Lower leg skin (tissue), 3 donors: Measurements from ENCODE around the gene ARHGAP9.
"Not testable (repeated sequence)": the region's sequence is repeated elsewhere in the genome, so short reads cannot be mapped to it uniquely, and the experiment has no call there.

Experiments used
- CTCF ChIP-seq, 3 donors: fragments of 450-650 bp; IDR thresholded peaks; one replicate each; pipeline ENCODE4 v1.5.1; 2016; ENCODE audit warnings: antibody characterized with exemption in 3 of 3, mild to moderate bottlenecking in 3 of 3, moderate library complexity in 2 of 3
- POLR2A ChIP-seq, 2 donors: fragments of 450-650 bp; IDR thresholded peaks; one replicate each; pipeline ENCODE4 v1.6.1; 2016 to 2017; ENCODE audit warnings: antibody characterized with exemption in 2 of 2, mild to moderate bottlenecking in 1 of 2, moderate library complexity in 1 of 2

- TF ChIP-seq CTCF, POLR2A (IDR thresholded peaks at IDR 0.05): not testable (repeated sequence)
Observed at GRCh38 chr12:57506541-57506940, 26.9 kb upstream of the ARHGAP9 start.
